Activated T-cell treated with anti-CD3 and anti-CD28 coated beads, Interleukin-2, amount 50 U/mL, for 48 hours (primary cell): Measurements from ENCODE around the gene PCDH8.

Source experiments
- DNase-seq, 2 experiments: peaks; one replicate each; pipeline ENCODE4 v3.0.0-alpha.2; 2020

Gene PCDH8

DNA sequence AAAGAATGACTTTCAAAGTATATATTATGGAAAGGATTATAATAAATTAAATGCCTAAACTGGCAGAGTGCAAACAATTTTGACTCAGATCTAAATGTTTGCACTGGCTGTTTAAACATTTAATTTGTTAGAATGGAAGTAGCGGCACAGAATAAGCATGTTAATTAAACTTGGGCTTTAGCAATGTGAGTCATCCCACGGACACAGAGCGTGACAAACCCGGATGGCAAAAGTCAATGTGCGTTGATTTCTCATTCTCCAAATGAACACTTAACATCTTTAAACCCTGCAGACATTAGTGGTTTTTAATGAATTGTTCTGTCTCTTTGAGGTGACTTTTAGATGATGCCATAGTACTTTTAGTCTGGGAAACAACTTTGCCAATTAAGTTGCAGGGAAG lies 38.4 kb downstream of the PCDH8 start:
- no peak for DNase-seq

DNA sequence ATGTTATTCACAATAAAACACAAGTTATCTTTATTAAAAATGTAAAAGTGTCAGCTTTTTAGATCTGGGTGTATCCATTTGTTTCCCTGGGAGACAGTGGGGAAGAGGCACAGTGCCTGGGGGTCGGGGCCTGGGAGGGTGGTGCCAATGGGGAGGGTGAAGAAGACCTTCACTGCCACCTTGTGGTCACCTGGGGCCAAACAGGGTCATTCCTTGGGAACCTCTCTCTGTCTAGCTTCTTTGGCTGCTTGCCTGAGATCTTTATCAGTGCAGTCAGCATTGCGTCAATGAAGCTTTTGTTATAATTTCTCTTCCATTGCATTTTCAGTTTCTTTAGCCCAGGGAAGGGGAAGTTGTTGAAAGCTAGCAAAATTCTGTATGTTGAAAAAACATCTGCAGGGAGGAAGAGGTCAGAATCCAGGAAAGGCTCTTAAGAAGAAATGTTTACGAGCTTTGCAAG lies 39.1 kb downstream of the PCDH8 start:
- peak; percentile 56 to 69 for DNase-seq

DNA sequence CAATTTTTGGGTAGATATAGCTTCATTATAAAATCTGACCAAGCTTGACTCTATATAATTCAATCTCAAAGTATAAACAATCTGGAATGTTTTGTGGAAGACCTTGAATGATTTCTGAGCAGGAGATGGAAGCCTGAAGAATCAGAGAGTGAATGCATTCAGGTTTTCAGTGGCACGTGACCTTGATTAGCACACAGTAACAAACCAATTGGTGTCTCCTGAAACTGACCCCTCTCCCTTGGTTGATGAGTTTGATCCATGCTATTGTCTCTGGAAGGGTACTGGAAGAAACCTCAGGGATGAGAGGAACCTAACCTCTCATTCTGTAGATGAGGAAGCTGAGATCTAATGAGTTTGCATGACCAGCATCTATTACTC lies 39.6 kb downstream of the PCDH8 start:
- no peak for DNase-seq

DNA sequence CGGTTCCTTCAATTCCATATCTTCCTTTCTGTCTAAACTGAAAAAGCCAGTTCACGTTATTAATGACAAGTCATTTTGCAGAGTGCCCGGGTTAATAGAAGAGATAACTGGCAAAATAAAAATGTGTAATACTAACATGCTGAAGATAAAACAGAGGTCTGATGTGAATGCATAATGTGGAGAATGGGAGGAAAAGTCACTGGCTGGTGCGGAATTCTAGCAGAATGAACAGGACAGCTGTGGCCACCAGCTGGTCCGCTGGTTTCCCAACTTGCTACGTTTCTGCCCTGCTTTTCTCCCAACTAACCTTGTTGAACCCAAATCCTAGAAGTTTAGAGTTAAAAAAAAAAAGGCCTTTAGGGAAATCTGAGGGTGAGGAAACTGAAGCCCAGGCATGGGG lies 42.4 kb downstream of the PCDH8 start:
- DNase-seq, result no peak

DNA sequence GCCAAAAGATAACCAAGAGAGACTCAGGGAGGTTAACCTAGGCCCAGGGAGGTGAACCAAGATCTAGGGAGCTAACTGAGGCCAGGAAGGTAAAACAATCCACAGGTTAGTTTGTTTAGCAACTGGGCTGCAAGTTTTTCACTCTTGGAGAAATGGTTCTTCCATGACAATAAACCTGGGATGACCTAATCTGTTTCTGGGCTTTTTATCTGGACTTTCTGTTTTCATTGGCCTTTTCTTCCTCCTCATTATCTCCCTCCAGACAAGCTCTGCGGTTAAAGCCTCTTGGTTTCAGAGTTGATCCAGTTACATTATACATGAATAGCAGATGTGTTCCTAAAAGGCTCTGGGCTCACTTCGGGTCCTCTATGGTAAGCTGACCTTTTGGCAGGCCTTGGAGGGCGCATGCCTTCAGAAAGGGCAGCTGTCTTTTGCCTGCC lies 44.2 kb downstream of the PCDH8 start:
- no peak for DNase-seq

DNA sequence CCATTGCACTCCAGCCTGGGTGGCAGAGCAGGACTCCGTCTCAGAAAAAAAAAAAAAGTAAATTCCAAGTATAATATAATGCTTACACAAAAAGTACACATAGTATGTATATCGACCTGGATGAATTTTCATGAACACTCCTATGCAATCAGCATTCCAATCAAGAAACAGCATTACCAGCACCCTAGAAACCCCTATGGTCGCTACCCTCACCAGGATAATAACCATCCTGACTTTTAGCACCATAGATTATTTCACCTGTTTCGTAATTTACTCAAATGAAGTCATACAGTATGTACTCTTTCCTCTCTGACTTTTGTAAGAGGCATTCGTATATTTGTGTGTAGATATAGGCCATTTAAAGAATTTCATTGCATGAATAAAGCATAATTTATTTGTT lies 47.6 kb downstream of the PCDH8 start:
- DNase-seq, result no peak

DNA sequence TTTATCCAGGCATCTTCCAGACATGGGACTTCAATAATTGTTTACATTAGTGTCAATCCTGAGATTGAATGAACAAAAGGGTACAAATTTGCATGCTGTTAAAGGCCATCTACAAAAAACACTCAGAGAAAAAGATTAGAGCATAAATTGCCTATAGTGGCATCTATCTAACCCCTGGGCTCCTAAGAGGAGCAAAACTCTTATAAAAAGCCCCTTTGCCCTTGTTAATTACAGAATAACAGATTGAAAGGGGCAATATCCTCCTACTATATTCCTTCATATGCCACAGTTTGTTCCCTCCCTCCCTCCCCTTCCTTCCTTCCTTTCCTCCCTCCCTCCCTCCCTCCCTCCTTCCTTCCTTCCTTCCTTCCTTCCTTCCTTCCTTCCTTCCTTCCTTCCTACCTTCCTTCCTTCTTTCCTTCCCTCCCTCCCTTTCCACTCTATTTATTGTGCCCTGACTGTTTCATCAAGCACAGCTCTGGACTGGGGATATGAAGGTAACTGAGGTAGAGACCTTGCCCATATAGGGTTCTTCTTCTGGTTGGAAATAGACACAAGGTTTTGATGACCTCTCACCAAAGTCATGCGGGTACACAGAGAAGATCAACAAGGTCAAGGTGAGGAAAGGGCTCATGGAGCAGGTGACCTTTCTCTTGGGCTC lies 49.5 kb downstream of the PCDH8 start:
- DNase-seq, result no peak

DNA sequence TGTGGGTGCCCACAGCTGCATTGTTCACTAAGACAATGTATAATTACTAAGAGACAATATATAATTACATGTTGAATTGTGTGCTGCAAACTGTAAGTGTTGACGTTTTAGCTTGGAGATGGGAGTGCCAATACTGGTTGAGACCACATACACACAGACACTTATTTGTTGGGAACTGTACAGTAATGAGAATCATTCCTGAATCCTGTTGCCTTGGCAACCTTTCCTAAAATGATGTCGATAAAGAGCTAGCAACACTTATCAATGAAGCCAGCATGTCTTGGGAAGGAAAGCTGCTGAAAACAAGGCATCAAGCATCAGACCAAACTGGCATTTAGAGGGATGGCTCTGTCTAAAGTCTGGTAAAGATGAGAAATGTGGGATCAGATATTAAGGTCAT lies 51.3 kb downstream of the PCDH8 start:
- no peak for DNase-seq

DNA sequence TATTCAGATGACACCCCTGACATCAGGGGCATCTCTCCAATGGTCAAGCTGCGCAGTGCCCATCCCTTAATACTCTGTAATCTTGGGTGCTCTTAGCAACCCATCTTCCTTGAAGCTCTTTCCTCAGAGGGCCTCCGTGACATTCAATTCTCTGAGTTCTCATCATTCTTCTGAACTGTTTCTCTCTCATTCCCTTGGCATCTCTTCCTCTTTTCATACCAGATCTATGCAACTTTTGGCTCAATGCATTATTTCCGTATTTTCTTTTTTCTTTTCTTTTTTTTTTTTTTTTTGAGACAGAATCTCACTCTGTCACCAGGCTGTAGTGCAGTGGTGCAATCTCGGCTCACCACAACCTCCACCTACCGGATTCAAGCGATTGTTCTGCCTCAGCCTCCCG lies 53.9 kb downstream of the PCDH8 start:
- no peak for DNase-seq

DNA sequence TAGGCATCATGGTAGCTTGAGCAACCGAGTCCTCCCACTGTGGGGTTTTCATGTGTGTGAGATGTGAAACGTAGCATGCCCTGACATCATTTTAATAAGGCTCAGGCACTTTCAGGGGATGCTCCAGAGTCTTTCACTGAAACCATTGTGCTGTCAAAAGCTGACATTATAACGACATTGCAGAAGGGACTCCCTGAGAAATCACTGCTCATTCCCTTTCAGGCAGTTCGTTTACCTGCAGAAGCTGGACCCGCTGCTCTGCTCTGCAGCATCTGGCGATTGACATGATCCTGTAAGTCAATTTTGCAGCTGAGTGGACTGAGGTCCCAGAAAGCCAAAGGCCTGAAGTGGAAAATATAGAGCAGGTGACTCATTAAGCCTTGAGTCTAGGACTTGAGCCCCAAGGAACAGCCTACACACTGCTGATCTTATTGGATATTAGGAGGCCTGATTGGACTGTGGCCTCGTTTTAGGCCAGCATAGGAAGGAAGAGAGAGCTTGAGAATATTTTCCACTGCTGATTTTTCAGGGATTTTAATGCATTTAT lies 54.9 kb downstream of the PCDH8 start:
- DNase-seq, result no peak
